IPS-18a (cell line): Measurements from ENCODE around the gene MKLN1.

ENCODE experiments used
- H3K27ac ChIP-seq: one replicate; pipeline ENCODE4 v1.5.1; 2013; ENCODE audit warnings: low read length
- H3K27me3 ChIP-seq: one replicate; pipeline ENCODE4 v1.6.1; 2013; ENCODE audit warnings: mild to moderate bottlenecking, low read length; ENCODE audit not compliant: control insufficient read depth, insufficient read depth
- H3K36me3 ChIP-seq: one replicate; pipeline ENCODE4 v1.6.1; 2013; ENCODE audit warnings: low read depth, low read length; ENCODE audit not compliant: control insufficient read depth
- H3K4me1 ChIP-seq: one replicate; pipeline ENCODE4 v1.6.1; 2013; ENCODE audit warnings: low read depth, low read length; ENCODE audit not compliant: control insufficient read depth
- H3K4me3 ChIP-seq: one replicate; pipeline ENCODE4 v1.5.1; 2013; ENCODE audit warnings: low read length
- H3K9ac ChIP-seq: one replicate; pipeline ENCODE4 v1.6.1; 2013; ENCODE audit warnings: mild to moderate bottlenecking, low read length, moderate library complexity
- H3K9me3 ChIP-seq: one replicate; pipeline ENCODE4 v1.6.1; 2013; ENCODE audit warnings: low read depth, low read length; ENCODE audit not compliant: control insufficient read depth

The MKLN1 gene

DNA sequence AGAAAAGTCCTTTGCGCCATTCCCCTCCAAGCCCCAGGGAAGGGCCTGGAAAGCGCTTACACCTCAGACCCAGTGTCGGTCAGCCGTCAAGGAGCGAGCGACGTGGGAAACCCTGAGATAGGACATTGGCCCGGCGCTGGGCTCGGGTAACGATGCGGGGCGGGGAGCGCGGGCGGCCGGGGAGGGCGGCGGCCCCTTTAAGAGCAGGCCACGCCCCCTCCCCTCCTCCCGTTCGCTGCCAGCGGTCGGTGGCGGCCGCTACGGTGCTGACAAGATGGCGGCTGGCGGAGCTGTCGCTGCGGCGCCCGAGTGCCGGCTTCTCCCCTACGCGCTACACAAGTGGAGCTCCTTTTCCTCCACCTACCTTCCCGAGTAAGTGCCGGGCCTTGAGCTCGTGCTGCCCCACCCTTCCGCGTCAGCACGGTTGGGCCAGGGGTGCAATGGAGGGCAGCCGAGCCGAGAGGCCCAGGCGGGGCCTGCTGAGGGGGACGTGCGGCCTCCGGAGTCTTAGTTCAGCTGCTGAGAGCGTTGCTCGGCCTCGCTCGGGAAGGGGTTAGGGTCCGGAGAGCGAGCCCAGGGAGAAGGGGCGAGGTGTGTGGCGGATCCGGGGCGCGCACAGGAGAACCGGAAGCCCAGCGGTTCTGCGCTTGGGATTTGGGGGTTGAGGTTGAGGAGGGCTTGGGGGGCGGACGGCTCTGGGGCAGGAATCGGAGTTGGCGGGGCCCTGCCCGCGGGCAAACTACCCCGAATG, at the start of gene MKLN1:
Gene MKLN1 (plus strand): TSS at position 251 of the 751 bp plus-strand sequence. CDS start 24 bp downstream, at position 275.
- no peaks in the 10 kb centered on the region for H3K36me3 ChIP-seq
- peaks cover 12% of the 10 kb centered on the region for H3K4me1 ChIP-seq
- H3K9me3 ChIP-seq: no peaks in the 10 kb centered on the region
- peak within 1 kb of the TSS; percentile 94 for H3K9ac ChIP-seq
- peak within 1 kb of the TSS; percentile 97 for H3K27ac ChIP-seq
- H3K27me3 ChIP-seq: no peaks in the 10 kb centered on the region
- peak within 1 kb of the TSS; percentile 86 for H3K4me3 ChIP-seq

DNA sequence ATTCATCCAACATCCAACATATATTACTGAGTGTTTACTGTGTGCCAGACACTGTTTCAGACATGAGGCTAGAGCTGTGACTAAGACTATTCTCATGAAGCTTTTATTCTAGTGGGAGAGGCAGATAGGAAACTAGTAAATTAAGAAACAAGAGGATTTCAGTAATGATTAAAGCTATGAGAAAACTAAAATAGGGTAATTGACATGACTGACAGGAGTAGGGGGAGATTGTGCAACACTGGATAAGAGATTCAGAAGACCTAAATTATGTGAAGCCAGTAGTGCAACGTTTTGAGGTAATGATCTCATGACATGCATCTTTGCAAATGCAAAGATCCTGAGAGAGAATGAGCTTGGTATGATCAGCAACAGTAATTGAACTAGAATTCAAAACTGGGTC, 48.6 kb upstream of the MKLN1 start:
- Histone ChIP-seq H3K9ac (no peak overlapping the region), H3K9me3 (no peaks in the 10 kb centered on the region), H3K27ac (no peak overlapping the region), H3K4me1 (no peaks in the 10 kb centered on the region), H3K27me3 (no peaks in the 10 kb centered on the region), H3K36me3 (no peaks in the 10 kb centered on the region), H3K4me3 (no peak overlapping the region)

DNA sequence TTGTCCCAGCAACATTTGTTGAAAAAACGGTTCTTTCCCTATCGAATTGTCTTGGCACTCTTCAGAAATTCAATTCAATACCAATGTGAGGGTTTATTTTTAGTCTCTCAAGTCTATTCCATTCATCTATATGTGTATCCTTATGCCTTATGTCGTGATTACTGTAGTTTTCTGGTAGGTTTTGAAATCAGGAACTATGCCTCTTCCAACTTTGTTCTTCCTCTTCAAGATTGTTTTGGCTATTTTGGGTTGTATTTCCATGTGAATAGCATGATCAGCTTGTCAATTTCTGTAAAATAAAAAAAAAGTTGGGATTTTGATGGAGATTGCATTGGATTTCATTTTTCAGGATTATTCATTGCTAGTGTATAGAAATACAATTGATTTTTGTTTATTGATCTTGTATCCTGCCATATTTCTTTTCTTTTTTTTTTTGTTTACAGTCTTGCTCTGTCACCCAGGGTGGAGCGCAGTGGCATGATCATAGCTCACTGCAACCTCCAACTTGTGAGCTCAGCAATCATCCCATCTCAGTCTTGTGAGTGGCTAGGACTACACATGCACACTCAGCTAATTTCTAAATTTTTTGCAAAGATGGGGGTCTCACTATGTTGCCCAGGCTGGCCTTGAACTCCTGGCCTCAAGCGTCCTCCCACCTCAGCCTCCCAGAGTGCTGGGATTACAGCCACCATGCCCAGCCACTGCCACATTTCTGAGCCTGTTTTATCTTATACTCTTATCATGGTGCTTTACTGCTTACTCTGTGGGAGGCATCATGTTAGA, 46.2 kb upstream of the MKLN1 start:
- H3K9me3 ChIP-seq: no peaks in the 10 kb centered on the region
- H3K4me1 ChIP-seq: peaks cover 12% of the 10 kb centered on the region
- H3K27me3 ChIP-seq: no peaks in the 10 kb centered on the region
- H3K36me3 ChIP-seq: no peaks in the 10 kb centered on the region
- no peak overlapping the region for H3K27ac ChIP-seq
- no peak overlapping the region for H3K9ac ChIP-seq
- no peak overlapping the region for H3K4me3 ChIP-seq

DNA sequence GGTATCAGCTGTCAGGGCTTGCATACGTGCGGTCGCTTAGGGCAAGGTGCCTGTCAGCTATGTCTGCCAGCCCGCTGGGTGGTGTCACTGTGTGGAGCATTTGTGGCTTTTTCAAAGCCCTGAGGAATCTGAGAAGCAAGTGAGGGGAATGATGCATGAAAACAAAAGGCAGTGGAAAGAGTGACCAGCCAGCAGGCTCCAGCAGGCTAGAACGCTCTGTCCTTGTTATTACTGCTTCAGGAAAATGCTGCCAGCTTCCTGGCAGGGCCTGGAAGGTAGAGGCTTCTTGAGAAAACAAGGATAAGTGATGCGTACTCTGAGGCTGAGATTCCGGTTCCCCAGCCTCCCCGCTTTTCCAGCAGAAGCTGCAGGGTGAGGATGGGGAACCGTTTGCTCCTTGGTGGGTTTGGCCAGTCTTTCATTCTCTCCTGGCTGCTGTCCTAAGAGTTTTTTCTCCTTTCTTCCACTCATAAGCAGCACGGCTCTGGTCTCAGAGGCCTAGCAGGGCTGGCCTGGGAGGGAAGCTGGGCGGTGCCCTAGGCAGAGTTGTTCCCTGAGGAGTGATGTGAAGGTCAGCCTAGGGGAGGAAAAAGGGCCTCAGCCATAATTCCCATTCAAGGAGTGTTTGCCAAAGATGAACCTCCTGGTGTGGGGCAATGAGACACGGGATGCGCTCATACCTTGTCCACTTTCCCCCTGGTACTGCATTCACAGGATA, 42.8 kb upstream of the MKLN1 start:
- Histone ChIP-seq H3K9ac (no peak overlapping the region), H3K27ac (no peak overlapping the region), H3K9me3 (no peaks in the 10 kb centered on the region), H3K4me1 (peaks cover 12% of the 10 kb centered on the region), H3K4me3 (no peak overlapping the region), H3K36me3 (no peaks in the 10 kb centered on the region), H3K27me3 (no peaks in the 10 kb centered on the region)

DNA sequence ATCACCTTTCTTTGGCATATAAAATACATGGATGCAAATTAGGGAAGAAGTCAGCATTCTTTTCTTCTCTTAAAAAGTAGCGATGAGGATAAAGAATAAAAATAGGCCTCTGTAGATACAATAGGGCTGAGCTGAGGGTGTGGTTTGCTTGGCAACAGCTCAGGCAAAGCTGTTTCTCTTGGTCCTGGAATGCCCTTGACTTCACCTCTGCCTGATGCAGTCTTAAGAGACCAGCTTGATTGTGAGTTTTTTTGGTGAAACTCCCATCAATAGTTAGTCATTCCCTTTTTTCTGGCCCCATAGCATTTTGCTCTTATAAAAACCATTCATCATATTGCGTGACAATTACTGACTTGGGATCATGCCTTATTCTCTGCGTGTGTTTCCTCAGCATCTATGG, 42.1 kb upstream of the MKLN1 start:
- no peak overlapping the region for H3K27ac ChIP-seq
- H3K4me1 ChIP-seq: peaks cover 12% of the 10 kb centered on the region
- no peak overlapping the region for H3K4me3 ChIP-seq
- no peak overlapping the region for H3K9ac ChIP-seq
- H3K27me3 ChIP-seq: no peaks in the 10 kb centered on the region
- H3K36me3 ChIP-seq: no peaks in the 10 kb centered on the region
- no peaks in the 10 kb centered on the region for H3K9me3 ChIP-seq

DNA sequence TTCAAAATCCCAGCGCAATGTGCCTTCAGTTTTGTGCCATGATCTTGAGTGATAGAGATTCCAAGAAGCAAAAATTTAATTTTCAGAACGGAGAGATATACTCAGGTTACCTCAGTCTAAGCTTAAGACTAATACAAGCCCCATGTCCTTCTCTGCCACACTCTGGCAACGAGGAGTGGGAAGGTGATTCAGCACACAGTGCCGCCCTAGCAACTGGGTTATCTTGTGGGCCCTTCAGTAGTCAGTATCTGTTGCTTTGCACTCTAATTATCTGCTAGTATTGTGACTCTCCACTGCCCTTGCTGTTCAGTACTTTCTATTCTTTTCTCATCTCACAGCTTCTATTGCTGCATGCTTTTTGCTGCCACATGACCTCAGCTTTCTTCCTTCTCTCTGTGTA, 39.2 kb upstream of the MKLN1 start:
- H3K36me3 ChIP-seq: no peaks in the 10 kb centered on the region

DNA sequence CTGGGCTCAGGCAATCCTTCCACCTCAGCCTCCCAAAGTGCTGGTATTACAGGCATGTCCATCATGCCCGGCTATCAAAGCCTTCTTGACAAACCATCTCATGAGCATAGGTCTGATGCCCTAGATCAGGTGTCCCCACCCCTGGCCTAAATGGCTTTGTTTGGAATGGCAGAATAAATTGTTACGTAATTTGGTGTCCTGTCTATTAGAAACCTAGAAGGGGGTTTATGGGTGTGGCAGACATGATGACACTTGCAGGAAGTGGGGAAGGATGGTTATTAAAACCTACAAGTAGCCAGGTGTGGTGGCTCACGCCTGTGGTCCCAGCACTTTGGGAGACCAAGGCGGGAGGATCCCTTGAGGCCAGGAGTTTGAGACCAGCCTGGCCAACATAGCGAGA, 38.6 kb upstream of the MKLN1 start:
- Histone ChIP-seq H3K36me3 (no peaks in the 10 kb centered on the region), H3K9me3 (no peaks in the 10 kb centered on the region), H3K27me3 (no peaks in the 10 kb centered on the region), H3K4me1 (peaks cover 12% of the 10 kb centered on the region), H3K9ac (no peak overlapping the region), H3K27ac (no peak overlapping the region), H3K4me3 (no peak overlapping the region)

More for the DNA sequence above, 39.2 kb upstream of the MKLN1 start:
- Histone ChIP-seq H3K27ac (no peak overlapping the region), H3K4me1 (peaks cover 12% of the 10 kb centered on the region), H3K9me3 (no peaks in the 10 kb centered on the region), H3K9ac (no peak overlapping the region), H3K27me3 (no peaks in the 10 kb centered on the region), H3K4me3 (no peak overlapping the region)

DNA sequence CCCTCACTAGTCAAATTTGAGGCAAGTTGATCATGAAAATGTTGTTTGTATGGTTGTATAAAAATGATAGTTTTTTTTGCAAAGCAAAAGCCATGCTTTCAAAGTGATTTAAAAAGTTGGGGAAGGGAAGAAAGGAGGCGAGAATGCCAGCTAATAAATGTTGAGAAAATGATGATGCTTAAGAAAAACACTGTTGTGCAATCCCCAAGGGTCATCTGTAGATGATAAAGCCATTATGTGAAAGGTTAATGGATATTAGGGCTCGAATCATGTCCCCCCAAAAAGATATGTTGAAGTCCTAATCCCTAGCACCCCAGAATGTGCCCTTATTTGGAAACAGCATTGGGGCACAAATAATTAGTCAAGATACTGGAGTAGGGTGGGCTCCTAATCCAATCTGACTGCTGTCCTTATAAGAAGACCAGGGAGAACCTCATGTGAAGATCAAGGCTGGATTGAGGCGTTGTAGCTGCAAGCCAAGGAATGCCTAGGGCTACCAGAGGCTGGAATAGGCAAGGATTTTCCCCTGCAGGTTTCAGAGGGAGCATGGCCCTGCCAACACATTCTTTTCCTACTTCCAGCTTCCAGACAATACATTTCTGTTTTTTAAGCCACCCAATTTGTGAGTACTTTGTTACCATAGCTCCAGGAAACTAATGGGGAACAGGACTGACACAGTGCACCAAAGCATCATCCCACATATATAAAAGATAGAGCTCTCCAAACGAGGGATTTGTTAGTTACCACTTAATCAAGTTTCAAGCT, 35.4 kb upstream of the MKLN1 start:
- Histone ChIP-seq H3K27ac (no peak overlapping the region), H3K27me3 (no peaks in the 10 kb centered on the region), H3K9ac (no peak overlapping the region), H3K9me3 (no peaks in the 10 kb centered on the region), H3K36me3 (no peaks in the 10 kb centered on the region), H3K4me3 (no peak overlapping the region), H3K4me1 (no peaks in the 10 kb centered on the region)

DNA sequence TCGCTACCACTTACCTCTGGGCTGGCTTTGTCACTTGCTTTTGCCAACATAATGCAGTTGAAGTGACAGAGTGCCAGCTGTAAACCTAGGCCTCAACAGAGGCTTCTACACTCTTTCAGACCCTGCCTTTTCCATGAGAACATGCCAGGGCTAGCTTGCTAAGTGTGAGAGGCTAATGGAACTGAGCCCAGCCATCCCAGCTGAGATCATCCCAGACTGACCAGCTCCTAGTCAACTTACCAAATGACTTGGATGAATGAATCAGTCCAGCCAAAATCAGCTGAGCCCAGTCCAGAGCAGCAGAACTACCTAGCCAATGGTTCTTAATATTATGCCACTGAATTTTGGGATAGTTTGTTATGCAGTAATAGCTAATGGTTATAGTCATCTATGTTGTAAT, 34.7 kb upstream of the MKLN1 start:
- no peak overlapping the region for H3K4me3 ChIP-seq
- H3K9me3 ChIP-seq: no peaks in the 10 kb centered on the region

DNA sequence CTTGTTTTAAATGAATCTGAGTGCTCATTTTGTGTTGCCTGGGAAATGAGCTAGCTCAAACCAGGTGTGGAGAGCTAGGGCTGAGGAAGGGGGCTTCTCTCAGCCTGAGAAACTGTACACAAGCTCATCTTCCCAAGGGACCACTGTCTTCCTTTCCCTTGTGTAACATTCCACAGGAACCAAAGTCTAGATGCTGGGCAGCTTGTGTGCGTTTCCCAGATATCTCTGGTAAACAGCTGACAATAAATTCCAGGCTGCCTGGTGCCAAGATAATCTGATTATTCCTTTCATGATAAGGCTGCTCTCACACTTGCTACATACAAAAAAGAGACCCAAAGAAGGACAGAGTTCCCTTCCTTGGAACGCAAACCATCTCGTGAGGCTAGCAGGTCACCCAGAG, 33.1 kb upstream of the MKLN1 start:
- Histone ChIP-seq H3K9me3 (no peaks in the 10 kb centered on the region), H3K36me3 (no peaks in the 10 kb centered on the region), H3K4me1 (no peaks in the 10 kb centered on the region), H3K27ac (no peak overlapping the region), H3K9ac (no peak overlapping the region), H3K27me3 (no peaks in the 10 kb centered on the region), H3K4me3 (no peak overlapping the region)

More for the DNA sequence above, 34.7 kb upstream of the MKLN1 start:
- H3K36me3 ChIP-seq: no peaks in the 10 kb centered on the region
- H3K27me3 ChIP-seq: no peaks in the 10 kb centered on the region
- H3K4me1 ChIP-seq: no peaks in the 10 kb centered on the region
- no peak overlapping the region for H3K27ac ChIP-seq
- H3K9ac ChIP-seq: no peak overlapping the region

DNA sequence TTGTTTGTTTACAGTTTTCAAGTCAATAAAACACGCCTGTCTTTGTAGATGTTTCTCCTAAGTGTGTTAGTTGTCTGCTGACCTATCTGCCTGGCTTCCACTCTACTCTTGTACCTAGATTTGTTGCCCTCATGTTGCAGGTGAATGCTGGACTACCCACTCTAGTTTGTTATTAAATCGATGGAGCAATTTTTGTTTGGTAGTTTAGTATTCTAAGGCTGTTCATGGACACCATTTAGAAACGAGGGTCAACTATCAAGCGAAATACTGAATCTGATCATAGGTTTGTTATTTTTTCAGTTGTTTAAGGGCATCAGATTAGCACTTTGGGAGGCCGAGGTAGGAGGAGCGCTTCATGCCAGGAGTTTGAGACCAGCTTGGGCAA, 29.1 kb upstream of the MKLN1 start:
- no peak overlapping the region for H3K4me3 ChIP-seq
- no peak overlapping the region for H3K27ac ChIP-seq

More for the DNA sequence above, 29.1 kb upstream of the MKLN1 start:
- Histone ChIP-seq H3K36me3 (no peaks in the 10 kb centered on the region), H3K4me1 (peaks cover 16% of the 10 kb centered on the region), H3K9ac (no peak overlapping the region), H3K9me3 (no peaks in the 10 kb centered on the region), H3K27me3 (no peaks in the 10 kb centered on the region)
